ENCODE measurements around the gene FCHSD1. TPM values are rescaled to one million over a fixed set of nuclear protein-coding genes. Genes with fewer than 3 reads are reported as not detected.

FCHSD1 gene
- total and polyA plus RNA-seq, 10 of the 15 experiments (the other 5 are each of a cell fraction or from before 2014, with no cell fraction given) = 0.97 to 22.8 (median 10.7) TPM

DNA sequence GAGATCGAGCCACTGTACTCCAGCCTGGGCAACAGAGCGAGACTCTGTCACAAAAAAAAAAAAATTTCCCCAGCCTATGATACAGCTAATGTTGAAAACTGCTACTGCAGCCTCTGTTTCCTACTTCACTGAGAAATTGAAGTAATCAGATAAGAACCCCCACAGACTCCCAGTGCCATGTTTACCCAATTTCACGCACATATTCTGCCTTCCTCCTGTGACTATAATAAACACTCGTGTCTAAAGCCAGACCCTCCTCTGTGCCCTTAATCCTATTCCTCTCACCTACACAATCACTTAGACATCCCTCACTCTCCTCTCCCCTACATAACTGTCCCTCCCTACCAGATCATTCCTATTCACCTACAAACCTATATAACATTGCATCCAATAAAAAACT lies 24.5 kb upstream of the FCHSD1 start (continued):
- TF ChIP-seq MTA3 (IDR thresholded peaks at IDR 0.05; ENCODE audit: borderline replicate concordance, low read length) (no peak), TCF7 (IDR thresholded peaks at IDR 0.05; ENCODE audit: borderline replicate concordance) (no peak), NFYA (IDR thresholded peaks at IDR 0.05; ENCODE audit: borderline replicate concordance, low read depth, low read length) (no peak), YBX1 (IDR thresholded peaks at IDR 0.05) (no peak)
- TF ChIP-seq, protein P1, sequence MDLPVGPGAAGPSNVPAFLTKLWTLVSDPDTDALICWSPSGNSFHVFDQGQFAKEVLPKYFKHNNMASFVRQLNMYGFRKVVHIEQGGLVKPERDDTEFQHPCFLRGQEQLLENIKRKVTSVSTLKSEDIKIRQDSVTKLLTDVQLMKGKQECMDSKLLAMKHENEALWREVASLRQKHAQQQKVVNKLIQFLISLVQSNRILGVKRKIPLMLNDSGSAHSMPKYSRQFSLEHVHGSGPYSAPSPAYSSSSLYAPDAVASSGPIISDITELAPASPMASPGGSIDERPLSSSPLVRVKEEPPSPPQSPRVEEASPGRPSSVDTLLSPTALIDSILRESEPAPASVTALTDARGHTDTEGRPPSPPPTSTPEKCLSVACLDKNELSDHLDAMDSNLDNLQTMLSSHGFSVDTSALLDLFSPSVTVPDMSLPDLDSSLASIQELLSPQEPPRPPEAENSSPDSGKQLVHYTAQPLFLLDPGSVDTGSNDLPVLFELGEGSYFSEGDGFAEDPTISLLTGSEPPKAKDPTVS (IDR thresholded peaks at IDR 0.05; ENCODE audit: low read depth, low read length) = no peak

DNA sequence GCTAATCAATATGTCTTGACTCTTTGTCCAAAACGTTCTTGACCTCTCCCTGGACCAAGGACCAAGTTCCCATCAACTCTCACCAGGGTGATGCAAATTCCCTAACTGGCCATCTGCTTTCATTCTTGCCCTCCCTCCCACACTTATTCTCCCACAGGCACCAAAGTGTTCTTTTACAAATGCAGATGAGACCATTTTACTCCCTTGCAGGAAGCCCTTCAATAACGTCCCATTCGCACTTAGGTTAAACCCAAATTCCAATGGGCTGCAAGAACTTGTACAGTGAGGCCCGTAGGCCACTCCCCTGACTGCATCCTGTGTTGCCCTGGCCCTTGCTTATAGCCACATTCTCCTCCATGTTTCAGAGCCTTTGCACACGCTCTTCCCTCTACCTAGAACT lies 23.5 kb upstream of the FCHSD1 start:
- intact Hi-C loops (cut with micrococcal nuclease; ENCODE audit: unreplicated experiment) (no loop called here), in situ Hi-C loops (cut with MboI) (loop anchor here (10.0 kb wide), 1 partner anchor 460 kb away; no protein-coding TSS in a partner anchor)
- RAD21 ChIA-PET (ENCODE audit: unreplicated experiment) = no interaction called here
- H3K27me3 ChIP-seq (replicated peaks in 1 of 2; ENCODE audit: control insufficient read depth in 2 of 2, insufficient read depth in 2 of 2, low read length in 1 of 2) = no peaks in the 10 kb centered on the region; a peak in 2 of 4 replicates
- POLR2A ChIA-PET = no interaction called here
- 32% methylated on average over 5 of the region's 5 CpGs for WGBS (ENCODE audit: insufficient coverage, insufficient replicate concordance, low lambda C conversion rate, missing lambda C conversion rate)
- ATAC-seq = no peak
- H3K9me3 ChIP-seq (replicated peaks; ENCODE audit: control insufficient read depth, insufficient read depth, low read length) = no peaks in the 10 kb centered on the region
- no peak overlapping the region for H3K27ac ChIP-seq (ENCODE audit: control insufficient read depth, insufficient read depth)
- H3K9ac ChIP-seq (ENCODE audit: control insufficient read depth, insufficient read depth, low read length) = no peak overlapping the region
- no peak overlapping the region for H2AFZ ChIP-seq (ENCODE audit: control insufficient read depth, low read depth, low read length)
- H3K4me1 ChIP-seq (ENCODE audit: control insufficient read depth, insufficient read depth, low read length) = no peaks in the 10 kb centered on the region
- H4K20me1 ChIP-seq (ENCODE audit: control insufficient read depth, insufficient read depth) = no peaks in the 10 kb centered on the region
- H3K36me3 ChIP-seq (ENCODE audit: control insufficient read depth in 2 of 2, insufficient read depth in 2 of 2, low read length in 1 of 2) = no peaks in the 10 kb centered on the region
- no peaks in the 10 kb centered on the region for H3K79me2 ChIP-seq (ENCODE audit: control insufficient read depth, insufficient read depth, low read length)
- BruUV-seq (replicated peaks) = no TSS peak
- no peak overlapping the region for H3K4me3 ChIP-seq
- SMC1A ChIA-PET (ENCODE audit: uncharacterized antibody, unreplicated experiment) = no interaction called here
- no peak for FAIRE-seq
- no peak overlapping the region for H3K4me2 ChIP-seq (ENCODE audit: control insufficient read depth, insufficient read depth)
- CTCF ChIA-PET = no interaction called here
- no peak for DNase-seq (ENCODE audit: low read depth, low spot score)
- TF ChIP-seq DPF2 (IDR thresholded peaks at IDR 0.05) (no peak), ETV6 (conservative IDR thresholded peaks at IDR 0.05 in 1 of 2, IDR thresholded peaks at IDR 0.05 in 1 of 2; ENCODE audit: borderline replicate concordance in 1 of 2, low read depth in 1 of 2) (no peak), NR2F1 (conservative IDR thresholded peaks at IDR 0.05) (no peak), NFYA (IDR thresholded peaks at IDR 0.05; ENCODE audit: borderline replicate concordance, low read depth, low read length) (no peak), ZNF24 (IDR thresholded peaks at IDR 0.05) (no peak), SRF (IDR thresholded peaks at IDR 0.05; ENCODE audit: low read depth in 2 of 2, low read length in 2 of 2) (no peak), ZBTB40 (IDR thresholded peaks at IDR 0.05; ENCODE audit: borderline replicate concordance) (no peak)
- TF ChIP-seq, protein P2, sequence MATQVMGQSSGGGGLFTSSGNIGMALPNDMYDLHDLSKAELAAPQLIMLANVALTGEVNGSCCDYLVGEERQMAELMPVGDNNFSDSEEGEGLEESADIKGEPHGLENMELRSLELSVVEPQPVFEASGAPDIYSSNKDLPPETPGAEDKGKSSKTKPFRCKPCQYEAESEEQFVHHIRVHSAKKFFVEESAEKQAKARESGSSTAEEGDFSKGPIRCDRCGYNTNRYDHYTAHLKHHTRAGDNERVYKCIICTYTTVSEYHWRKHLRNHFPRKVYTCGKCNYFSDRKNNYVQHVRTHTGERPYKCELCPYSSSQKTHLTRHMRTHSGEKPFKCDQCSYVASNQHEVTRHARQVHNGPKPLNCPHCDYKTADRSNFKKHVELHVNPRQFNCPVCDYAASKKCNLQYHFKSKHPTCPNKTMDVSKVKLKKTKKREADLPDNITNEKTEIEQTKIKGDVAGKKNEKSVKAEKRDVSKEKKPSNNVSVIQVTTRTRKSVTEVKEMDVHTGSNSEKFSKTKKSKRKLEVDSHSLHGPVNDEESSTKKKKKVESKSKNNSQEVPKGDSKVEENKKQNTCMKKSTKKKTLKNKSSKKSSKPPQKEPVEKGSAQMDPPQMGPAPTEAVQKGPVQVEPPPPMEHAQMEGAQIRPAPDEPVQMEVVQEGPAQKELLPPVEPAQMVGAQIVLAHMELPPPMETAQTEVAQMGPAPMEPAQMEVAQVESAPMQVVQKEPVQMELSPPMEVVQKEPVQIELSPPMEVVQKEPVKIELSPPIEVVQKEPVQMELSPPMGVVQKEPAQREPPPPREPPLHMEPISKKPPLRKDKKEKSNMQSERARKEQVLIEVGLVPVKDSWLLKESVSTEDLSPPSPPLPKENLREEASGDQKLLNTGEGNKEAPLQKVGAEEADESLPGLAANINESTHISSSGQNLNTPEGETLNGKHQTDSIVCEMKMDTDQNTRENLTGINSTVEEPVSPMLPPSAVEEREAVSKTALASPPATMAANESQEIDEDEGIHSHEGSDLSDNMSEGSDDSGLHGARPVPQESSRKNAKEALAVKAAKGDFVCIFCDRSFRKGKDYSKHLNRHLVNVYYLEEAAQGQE (IDR thresholded peaks at IDR 0.05; ENCODE audit: low read depth, low read length) = no peak
